ENCODE measurements around the gene PXDN.

Gene PXDN

GRCh38 chr2:1636791-1637415 lies 107.4 kb downstream of the PXDN start:
- POLR2A ChIA-PET: no interaction called here
- peaks cover 0 to 69% of the 10 kb centered on the region in 2 experiments; a peak in 1 of 3 replicates for H3K36me3 ChIP-seq (ENCODE audit: control insufficient read depth in 2 of 2, insufficient read depth in 1 of 2, low read length in 2 of 2)
- no peak overlapping the region for H3K27ac ChIP-seq (ENCODE audit: extremely low read depth, low read depth, low read length)
- H3K9me3 ChIP-seq (ENCODE audit: control insufficient read depth, insufficient read depth, low read depth, low read length): no peaks in the 10 kb centered on the region
- H3K4me1 ChIP-seq (ENCODE audit: control insufficient read depth, insufficient read depth, low read length): no peaks in the 10 kb centered on the region; the same call in 1 of the 2 replicates
- TF ChIP-seq FEZF1 (tag by site-specific recombination; IDR thresholded peaks at IDR 0.05) (no peak), ZNF37A (tag by site-specific recombination; IDR thresholded peaks at IDR 0.05) (no peak), ZBTB17 (tag by site-specific recombination; IDR thresholded peaks at IDR 0.05) (no peak), PRDM6 (tag by site-specific recombination; IDR thresholded peaks at IDR 0.05) (no peak), ZNF18 (tag by site-specific recombination; IDR thresholded peaks at IDR 0.05) (no peak), MYNN (tag by site-specific recombination; IDR thresholded peaks at IDR 0.05; ENCODE audit: borderline replicate concordance) (no peak), ZNF513 (tag by site-specific recombination; IDR thresholded peaks at IDR 0.05) (no peak), ZSCAN5A (tag by site-specific recombination; IDR thresholded peaks at IDR 0.05) (no peak), ZNF610 (tag by site-specific recombination; IDR thresholded peaks at IDR 0.05; ENCODE audit: borderline replicate concordance) (no peak), ZNF510 (tag by site-specific recombination; IDR thresholded peaks at IDR 0.05; ENCODE audit: insufficient replicate concordance) (no peak), HIC1 (tag by site-specific recombination; IDR thresholded peaks at IDR 0.05) (no peak), ZNF132 (tag by site-specific recombination; IDR thresholded peaks at IDR 0.05; ENCODE audit: borderline replicate concordance) (no peak), ZNF747 (tag by site-specific recombination; IDR thresholded peaks at IDR 0.05) (no peak), TRIM28 (IDR thresholded peaks at IDR 0.05; ENCODE audit: borderline replicate concordance, low read length) (no peak), ZNF571 (tag by site-specific recombination; IDR thresholded peaks at IDR 0.05) (no peak)
- CTCF ChIA-PET: interaction anchor here (0.6 to 0.7 kb wide), 2 partner anchors 86 to 93 kb away, joined by 4 read pairs; no protein-coding TSS in a partner anchor
- H3K4me3 ChIP-seq (ENCODE audit: low read depth, low read length): no peak overlapping the region

- H3K36me3 ChIP-seq (ENCODE audit: control insufficient read depth in 2 of 2, insufficient read depth in 1 of 2, low read length in 2 of 2): peaks cover 0 to 69% of the 10 kb centered on the region in 2 experiments; a peak in 1 of 3 replicates
- no peaks in the 10 kb centered on the region; the same call in 1 of the 2 replicates for H3K4me1 ChIP-seq (ENCODE audit: control insufficient read depth, insufficient read depth, low read length)
- ChIA-PET POLR2A (interaction anchor here (0.6 kb wide), 1 partner anchor 713 kb away, joined by 3 read pairs; no protein-coding TSS in a partner anchor), CTCF (no interaction called here)
- no peak overlapping the region for H3K4me3 ChIP-seq (ENCODE audit: low read depth, low read length)
- no peak overlapping the region for H3K27ac ChIP-seq (ENCODE audit: extremely low read depth, low read depth, low read length)
- H3K9me3 ChIP-seq (ENCODE audit: control insufficient read depth, insufficient read depth, low read depth, low read length): no peaks in the 10 kb centered on the region
- TF ChIP-seq SALL2 (tag by site-specific recombination; IDR thresholded peaks at IDR 0.05; ENCODE audit: borderline replicate concordance): no peak
- TF ChIP-seq SCRT1 (tag by site-specific recombination; IDR thresholded peaks at IDR 0.05; ENCODE audit: borderline replicate concordance): no peak
- no peak for TF ChIP-seq BCL11B (tag by site-specific recombination; IDR thresholded peaks at IDR 0.05; ENCODE audit: low read depth)
- no peak for TF ChIP-seq ZNF585B (tag by site-specific recombination; IDR thresholded peaks at IDR 0.05)
- TF ChIP-seq ZNF792 (tag by site-specific recombination; IDR thresholded peaks at IDR 0.05): no peak
- TF ChIP-seq ZNF768 (tag by site-specific recombination; IDR thresholded peaks at IDR 0.05): no peak
- TF ChIP-seq ZSCAN30 (tag by site-specific recombination; IDR thresholded peaks at IDR 0.05): no peak
- no peak for TF ChIP-seq PBX3 (CRISPR knock-in tag; IDR thresholded peaks at IDR 0.05)
- no peak for TF ChIP-seq ZNF48 (tag by site-specific recombination; IDR thresholded peaks at IDR 0.05)
- TF ChIP-seq TCF7L2 (IDR thresholded peaks at IDR 0.05; ENCODE audit: borderline replicate concordance, low read depth, low read length): no peak
These were observed 108.5 kb downstream of the PXDN start for GRCh38 chr2:1635823-1636222.

Measured in HEK293 (cell line).